OCI-LY3 (cell line): ENCODE results near the gene OR9A4.

Experiments used
- H2AFZ ChIP-seq: fragments of 200-600, 300-600 bp; shearing (Covaris generic); 2 replicates; pipeline ENCODE4 v1.6.0; 2014; ENCODE audit warnings: antibody characterized with exemption, low read depth, low read length
- H3K27ac ChIP-seq: fragments of 200-600, 300-600 bp; sonication (generic); 2 replicates; pipeline ENCODE4 v1.5.1; 2014; ENCODE audit warnings: mild to moderate bottlenecking, low read length, moderate library complexity, mixed read lengths
- H3K27me3 ChIP-seq: fragments of 200-600, 300-600 bp; sonication (generic); 2 replicates; pipeline ENCODE4 v1.6.1; 2014; ENCODE audit warnings: low read depth, low read length, mixed read lengths
- H3K36me3 ChIP-seq: fragments of 200-600, 300-600 bp; sonication (generic); replicated peaks from 2 replicates; pipeline ENCODE3; 2014; ENCODE audit warnings: low read depth, low read length, mixed read lengths
- H3K4me1 ChIP-seq: fragments of 300-600, 200-600 bp; sonication (generic); 2 replicates; pipeline ENCODE4 v1.6.1; 2014; ENCODE audit warnings: low read length, mixed read lengths
- H3K4me2 ChIP-seq: fragments of 200-600, 300-600 bp; sonication (generic); 2 replicates; pipeline ENCODE4 v1.6.1; 2014; ENCODE audit warnings: low read length, mixed read lengths
- H3K4me3 ChIP-seq: fragments of 300-600, 200-600 bp; sonication (generic); 2 replicates; pipeline ENCODE4 v1.5.1; 2014; ENCODE audit warnings: antibody characterized with exemption, mild to moderate bottlenecking, low read length, moderate library complexity
- H3K79me2 ChIP-seq: fragments of 300-600, 200-600 bp; shearing (Covaris generic); 2 replicates; pipeline ENCODE4 v1.6.1; 2014; ENCODE audit warnings: mild to moderate bottlenecking, low read length, mixed read lengths
- H3K9ac ChIP-seq: fragments of 300-600, 200-600 bp; shearing (Covaris generic); 2 replicates; pipeline ENCODE4 v1.6.0; 2014; ENCODE audit warnings: mild to moderate bottlenecking, low read length, moderate library complexity
- H3K9me3 ChIP-seq: fragments of 200-600, 300-600 bp; shearing (Covaris generic); 2 replicates; pipeline ENCODE4 v1.6.1; 2014; ENCODE audit warnings: low read length, mixed read lengths; ENCODE audit not compliant: insufficient read depth
- H4K20me1 ChIP-seq: fragments of 200-600, 300-600 bp; sonication (generic); 2 replicates; pipeline ENCODE4 v1.6.1; 2016; ENCODE audit warnings: low read length, mixed read lengths; ENCODE audit not compliant: insufficient read depth
- EZH2phosphoT487 ChIP-seq: fragments of 200-600 bp; shearing (Covaris generic); IDR thresholded peaks from 2 replicates; pipeline ENCODE4 v1.6.1; 2018; ENCODE audit warnings: antibody characterized with exemption, mixed run types, low read depth
- TF ChIP-seq, protein P1 (sequence below): fragments of 200-600, 300-600 bp; sonication (generic); IDR thresholded peaks from 2 replicates; pipeline ENCODE4 v1.5.1; 2014; ENCODE audit warnings: antibody characterized with exemption, low read length, low read depth

OR9A4 gene

DNA sequence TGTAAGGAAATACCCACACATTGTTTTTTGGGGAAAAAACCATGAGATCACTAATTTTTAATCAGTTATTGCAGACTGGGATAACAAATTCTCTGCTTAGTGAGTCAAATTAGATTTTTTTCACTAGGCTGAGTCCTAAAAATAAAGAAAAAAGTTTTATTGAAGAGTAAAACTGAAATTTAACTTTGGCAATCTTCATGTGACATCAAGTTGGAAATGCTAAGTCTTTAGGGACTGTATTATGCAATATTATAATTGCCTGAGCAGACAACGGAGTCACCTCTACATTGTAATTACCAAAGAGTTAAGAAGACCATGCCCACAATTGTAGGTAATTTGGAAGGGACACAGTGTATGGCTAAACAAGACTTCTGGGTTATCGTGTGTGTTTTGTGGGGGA, 32.8 kb downstream of the OR9A4 start:
- Histone ChIP-seq H3K4me2 (no peak overlapping the region), H4K20me1 (no peaks in the 10 kb centered on the region), H3K27me3 (no peaks in the 10 kb centered on the region), H3K9me3 (no peaks in the 10 kb centered on the region), H3K79me2 (no peaks in the 10 kb centered on the region), H2AFZ (no peak overlapping the region), H3K4me3 (no peak overlapping the region), H3K36me3 (no peaks in the 10 kb centered on the region), H3K9ac (no peak overlapping the region), H3K27ac (no peak overlapping the region), H3K4me1 (no peaks in the 10 kb centered on the region)
- TF ChIP-seq EZH2phosphoT487: no peak
- TF ChIP-seq, protein P1, sequence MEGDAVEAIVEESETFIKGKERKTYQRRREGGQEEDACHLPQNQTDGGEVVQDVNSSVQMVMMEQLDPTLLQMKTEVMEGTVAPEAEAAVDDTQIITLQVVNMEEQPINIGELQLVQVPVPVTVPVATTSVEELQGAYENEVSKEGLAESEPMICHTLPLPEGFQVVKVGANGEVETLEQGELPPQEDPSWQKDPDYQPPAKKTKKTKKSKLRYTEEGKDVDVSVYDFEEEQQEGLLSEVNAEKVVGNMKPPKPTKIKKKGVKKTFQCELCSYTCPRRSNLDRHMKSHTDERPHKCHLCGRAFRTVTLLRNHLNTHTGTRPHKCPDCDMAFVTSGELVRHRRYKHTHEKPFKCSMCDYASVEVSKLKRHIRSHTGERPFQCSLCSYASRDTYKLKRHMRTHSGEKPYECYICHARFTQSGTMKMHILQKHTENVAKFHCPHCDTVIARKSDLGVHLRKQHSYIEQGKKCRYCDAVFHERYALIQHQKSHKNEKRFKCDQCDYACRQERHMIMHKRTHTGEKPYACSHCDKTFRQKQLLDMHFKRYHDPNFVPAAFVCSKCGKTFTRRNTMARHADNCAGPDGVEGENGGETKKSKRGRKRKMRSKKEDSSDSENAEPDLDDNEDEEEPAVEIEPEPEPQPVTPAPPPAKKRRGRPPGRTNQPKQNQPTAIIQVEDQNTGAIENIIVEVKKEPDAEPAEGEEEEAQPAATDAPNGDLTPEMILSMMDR: no peak

DNA sequence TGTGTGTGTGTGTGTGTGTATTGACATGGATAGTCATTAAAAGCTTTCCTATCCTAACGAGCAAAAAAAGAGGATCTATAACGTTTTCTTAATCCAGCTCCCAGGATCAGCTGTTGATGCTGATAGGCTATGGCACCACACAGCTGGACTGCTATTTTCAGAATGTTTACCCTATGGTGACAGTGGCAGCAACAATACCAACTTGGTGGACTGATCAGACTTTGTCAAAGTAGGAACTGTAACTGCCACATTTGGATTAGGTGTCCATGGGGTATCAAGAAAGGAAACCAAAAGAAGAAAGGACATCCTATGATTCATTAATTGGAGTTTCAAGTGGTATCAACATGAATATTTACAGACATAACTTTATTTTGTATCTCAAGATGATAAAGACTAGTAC, 33.3 kb downstream of the OR9A4 start:
- Histone ChIP-seq H3K9me3 (no peaks in the 10 kb centered on the region), H3K36me3 (no peaks in the 10 kb centered on the region), H3K4me2 (no peak overlapping the region), H3K4me1 (no peaks in the 10 kb centered on the region), H2AFZ (no peak overlapping the region), H3K27ac (no peak overlapping the region), H4K20me1 (no peaks in the 10 kb centered on the region), H3K9ac (no peak overlapping the region), H3K4me3 (no peak overlapping the region), H3K79me2 (no peaks in the 10 kb centered on the region), H3K27me3 (no peaks in the 10 kb centered on the region)
- no peak for TF ChIP-seq EZH2phosphoT487
- TF ChIP-seq, protein P1: no peak

DNA sequence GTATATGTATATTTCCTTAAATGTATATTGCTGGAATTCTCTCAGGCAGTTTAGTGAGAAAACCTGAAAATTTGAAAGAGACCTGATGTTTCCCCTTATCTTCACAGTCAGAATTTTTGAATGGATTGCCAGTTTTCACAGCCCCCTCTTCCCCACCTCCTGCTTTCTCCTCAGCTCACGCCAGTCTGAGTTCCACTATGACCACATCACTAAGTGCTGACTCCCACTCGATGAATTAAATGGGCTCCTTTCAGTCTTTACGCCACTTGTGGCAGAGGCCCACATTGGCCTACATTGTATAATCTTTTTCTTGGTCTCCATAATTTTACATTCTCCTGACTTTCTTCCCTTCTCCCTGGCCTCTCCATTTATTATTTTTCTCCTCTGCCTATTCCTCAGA, 33.7 kb downstream of the OR9A4 start:
- Histone ChIP-seq H3K27me3 (no peaks in the 10 kb centered on the region), H3K9me3 (no peaks in the 10 kb centered on the region), H3K4me1 (no peaks in the 10 kb centered on the region), H3K9ac (no peak overlapping the region), H3K36me3 (no peaks in the 10 kb centered on the region), H3K27ac (no peak overlapping the region), H4K20me1 (no peaks in the 10 kb centered on the region), H2AFZ (no peak overlapping the region), H3K4me3 (no peak overlapping the region), H3K79me2 (no peaks in the 10 kb centered on the region), H3K4me2 (no peak overlapping the region)
- TF ChIP-seq, protein P1: no peak
- no peak for TF ChIP-seq EZH2phosphoT487

DNA sequence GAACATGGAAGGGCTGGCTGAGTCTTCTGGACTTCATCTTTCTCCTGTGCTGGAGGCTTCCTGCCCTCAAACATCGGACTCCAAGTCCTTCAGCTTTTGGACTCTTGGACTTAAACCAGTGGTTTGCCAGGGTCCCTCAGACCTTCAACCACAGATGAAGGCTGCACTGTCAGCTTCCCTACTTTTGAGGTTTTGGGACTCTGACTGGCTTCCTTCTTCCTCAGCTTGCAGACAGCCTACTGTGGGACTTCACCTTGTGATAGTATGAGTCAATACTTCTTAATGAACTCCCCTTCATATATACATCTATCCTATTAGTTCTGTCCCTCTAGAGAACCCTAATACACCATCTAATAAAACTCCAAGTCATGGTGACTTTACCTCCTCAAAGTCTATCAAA, 34.6 kb downstream of the OR9A4 start:
- no peak overlapping the region for H3K4me2 ChIP-seq
- H3K27ac ChIP-seq: no peak overlapping the region
- H3K27me3 ChIP-seq: no peaks in the 10 kb centered on the region

More for the DNA sequence above, 34.6 kb downstream of the OR9A4 start:
- no peak for TF ChIP-seq EZH2phosphoT487
- TF ChIP-seq, protein P1: no peak
- H4K20me1 ChIP-seq: no peaks in the 10 kb centered on the region
- H3K79me2 ChIP-seq: no peaks in the 10 kb centered on the region
- H2AFZ ChIP-seq: no peak overlapping the region
- no peak overlapping the region for H3K4me3 ChIP-seq
- H3K9me3 ChIP-seq: no peaks in the 10 kb centered on the region
- H3K36me3 ChIP-seq: no peaks in the 10 kb centered on the region
- no peak overlapping the region for H3K9ac ChIP-seq
- no peaks in the 10 kb centered on the region for H3K4me1 ChIP-seq
